ACC112 (cell line): ENCODE results near the gene KCNRG.
A peak's percentile ranks its signal among the peaks of the same experiment; 100 is the strongest.
"Not testable (repeated sequence)": the region's sequence is repeated elsewhere in the genome, so short reads cannot be mapped to it uniquely, and the experiment has no call there.

Source experiments
- H2AFZ ChIP-seq: fragments of 200-600 bp; sonication (generic); one replicate; pipeline ENCODE4 v1.6.0; 2017; ENCODE audit warnings: antibody characterized with exemption, low read length; ENCODE audit not compliant: unreplicated experiment
- H3K27ac ChIP-seq: fragments of 200-600 bp; sonication (generic); 2 replicates; pipeline ENCODE4 v1.5.1; 2014; ENCODE audit warnings: low read depth, mild to moderate bottlenecking, antibody characterized with exemption, low read length, moderate library complexity
- H3K27me3 ChIP-seq: fragments of 200-600 bp; sonication (generic); 2 replicates; pipeline ENCODE4 v1.6.1; 2014; ENCODE audit warnings: mild to moderate bottlenecking, antibody characterized with exemption, low read length, moderate library complexity, mixed read lengths; ENCODE audit not compliant: insufficient read depth
- H3K36me3 ChIP-seq: fragments of 200-600 bp; sonication (generic); 2 replicates; pipeline ENCODE4 v1.6.1; 2016; ENCODE audit warnings: mild to moderate bottlenecking, antibody characterized with exemption, low read length, moderate library complexity, mixed read lengths; ENCODE audit not compliant: insufficient read depth
- H3K4me1 ChIP-seq: fragments of 200-600 bp; sonication (generic); one replicate; pipeline ENCODE4 v1.6.1; 2016; ENCODE audit warnings: low read length, mixed read lengths; ENCODE audit not compliant: insufficient read depth, unreplicated experiment, control insufficient read depth
- H3K4me3 ChIP-seq: fragments of 200-600 bp; sonication (generic); 2 replicates; pipeline ENCODE4 v1.5.1; 2014; ENCODE audit warnings: mild to moderate bottlenecking, low read depth, low read length
- H3K79me2 ChIP-seq: fragments of 200-600 bp; sonication (generic); one replicate; pipeline ENCODE4 v1.6.0; 2016; ENCODE audit warnings: low read length; ENCODE audit not compliant: control insufficient read depth, unreplicated experiment, insufficient read depth

KCNRG gene, protein sequence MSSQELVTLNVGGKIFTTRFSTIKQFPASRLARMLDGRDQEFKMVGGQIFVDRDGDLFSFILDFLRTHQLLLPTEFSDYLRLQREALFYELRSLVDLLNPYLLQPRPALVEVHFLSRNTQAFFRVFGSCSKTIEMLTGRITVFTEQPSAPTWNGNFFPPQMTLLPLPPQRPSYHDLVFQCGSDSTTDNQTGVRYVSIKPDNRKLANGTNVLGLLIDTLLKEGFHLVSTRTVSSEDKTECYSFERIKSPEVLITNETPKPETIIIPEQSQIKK

DNA sequence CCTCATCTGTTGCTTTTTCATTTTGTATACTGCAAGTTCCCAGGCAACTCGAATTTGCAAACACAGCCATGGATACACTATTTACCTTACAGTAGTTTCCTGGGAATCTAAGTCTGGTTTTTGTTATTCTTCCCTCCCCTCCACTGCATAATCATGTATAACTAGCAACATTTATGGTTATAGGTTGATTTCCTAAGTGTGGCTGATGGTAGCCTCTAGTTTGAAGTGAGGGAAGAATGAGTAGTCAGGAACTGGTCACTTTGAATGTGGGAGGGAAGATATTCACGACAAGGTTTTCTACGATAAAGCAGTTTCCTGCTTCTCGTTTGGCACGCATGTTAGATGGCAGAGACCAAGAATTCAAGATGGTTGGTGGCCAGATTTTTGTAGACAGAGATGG is at the start of gene KCNRG:
TSS of gene KCNRG (plus strand) at position 187 of the 400 bp plus-strand sequence. CDS start at position 237, 50 bp downstream.
- peak within 1 kb of the TSS; percentile 25; the same call in 1 of the 2 replicates for H3K27ac ChIP-seq
- peaks cover 21% of the 10 kb centered on the region for H3K4me1 ChIP-seq
- no peak within 1 kb of the TSS for H3K4me3 ChIP-seq
- H2AFZ ChIP-seq = no peak within 1 kb of the TSS
- peaks cover 9% of the 10 kb centered on the region for H3K79me2 ChIP-seq
- H3K27me3 ChIP-seq = no peaks in the 10 kb centered on the region
- peaks cover 11% of the 10 kb centered on the region; the same call in 1 of the 2 replicates for H3K36me3 ChIP-seq

DNA sequence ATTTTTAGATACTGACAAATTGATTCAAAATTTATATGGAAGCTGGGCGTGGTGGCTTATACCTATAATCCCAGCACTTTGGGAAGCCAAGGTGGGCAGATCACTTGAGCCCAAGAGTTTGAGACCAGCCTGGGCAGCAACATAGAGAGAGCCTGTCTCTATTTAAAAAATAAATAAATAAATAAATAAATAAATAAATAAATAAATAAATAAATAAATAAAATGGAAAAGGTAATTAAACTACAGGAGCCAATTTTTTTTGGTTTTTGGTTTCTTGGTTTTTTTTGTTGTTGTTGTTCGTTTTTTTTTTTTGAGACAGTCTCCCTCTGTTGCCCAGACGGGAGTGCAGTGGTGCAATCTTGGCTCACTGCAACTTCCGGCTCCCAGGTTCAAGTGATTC is 47.8 kb upstream of the KCNRG start:
- H3K36me3 ChIP-seq = peaks cover 12% of the 10 kb centered on the region
- H3K27me3 ChIP-seq = no peaks in the 10 kb centered on the region
- H3K4me3 ChIP-seq = no peak overlapping the region
- no peaks in the 10 kb centered on the region for H3K4me1 ChIP-seq
- H3K79me2 ChIP-seq = no peaks in the 10 kb centered on the region
- no peak overlapping the region for H3K27ac ChIP-seq
- no peak overlapping the region for H2AFZ ChIP-seq

DNA sequence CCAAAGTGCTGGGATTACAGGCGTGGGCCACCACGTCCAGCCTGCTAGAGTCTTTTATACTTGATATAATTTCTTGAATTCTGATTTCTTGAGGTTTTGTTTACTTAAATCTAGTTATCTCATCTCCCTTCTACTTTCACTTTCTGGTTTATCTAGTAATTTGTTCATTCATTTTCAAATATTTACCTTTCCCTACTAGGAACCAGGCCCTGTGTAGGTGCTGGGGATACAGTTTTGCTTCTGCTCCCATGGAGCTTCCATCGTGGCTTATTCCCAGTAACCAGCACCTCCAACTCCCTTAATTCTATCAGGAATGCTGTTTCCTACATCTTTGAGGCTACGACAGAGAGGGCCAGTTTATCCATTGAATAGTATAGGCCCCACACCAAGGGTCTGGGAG is 42.5 kb upstream of the KCNRG start:
- Histone ChIP-seq H3K36me3 (no peaks in the 10 kb centered on the region), H3K27ac (no peak overlapping the region)

DNA sequence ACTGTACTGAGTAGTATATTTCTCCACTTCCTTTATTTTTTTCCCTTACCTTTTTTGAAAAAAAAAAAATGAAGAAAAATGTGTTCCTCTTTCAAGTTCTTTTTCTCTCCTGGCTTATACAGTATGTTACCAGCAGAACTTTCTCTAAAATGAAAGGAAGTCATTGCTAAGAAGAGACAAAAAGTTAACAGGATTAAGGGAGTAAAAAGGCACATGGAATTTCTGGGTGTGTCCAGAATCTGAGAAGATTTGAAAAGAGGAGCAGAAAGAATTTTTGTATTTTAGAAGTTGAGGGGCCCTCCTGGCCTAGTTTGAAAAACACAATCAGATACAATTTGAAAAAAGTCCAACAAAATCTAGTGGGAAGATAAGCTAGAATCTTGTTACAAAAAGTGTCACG is 39.4 kb upstream of the KCNRG start:
- Histone ChIP-seq H3K27ac (no peak overlapping the region), H3K27me3 (no peaks in the 10 kb centered on the region), H3K79me2 (no peaks in the 10 kb centered on the region), H2AFZ (no peak overlapping the region), H3K4me1 (no peaks in the 10 kb centered on the region), H3K36me3 (no peaks in the 10 kb centered on the region), H3K4me3 (no peak overlapping the region)

More for the DNA sequence above, 42.5 kb upstream of the KCNRG start:
- no peaks in the 10 kb centered on the region for H3K79me2 ChIP-seq
- no peaks in the 10 kb centered on the region for H3K27me3 ChIP-seq
- H2AFZ ChIP-seq = no peak overlapping the region
- no peaks in the 10 kb centered on the region for H3K4me1 ChIP-seq
- no peak overlapping the region for H3K4me3 ChIP-seq

DNA sequence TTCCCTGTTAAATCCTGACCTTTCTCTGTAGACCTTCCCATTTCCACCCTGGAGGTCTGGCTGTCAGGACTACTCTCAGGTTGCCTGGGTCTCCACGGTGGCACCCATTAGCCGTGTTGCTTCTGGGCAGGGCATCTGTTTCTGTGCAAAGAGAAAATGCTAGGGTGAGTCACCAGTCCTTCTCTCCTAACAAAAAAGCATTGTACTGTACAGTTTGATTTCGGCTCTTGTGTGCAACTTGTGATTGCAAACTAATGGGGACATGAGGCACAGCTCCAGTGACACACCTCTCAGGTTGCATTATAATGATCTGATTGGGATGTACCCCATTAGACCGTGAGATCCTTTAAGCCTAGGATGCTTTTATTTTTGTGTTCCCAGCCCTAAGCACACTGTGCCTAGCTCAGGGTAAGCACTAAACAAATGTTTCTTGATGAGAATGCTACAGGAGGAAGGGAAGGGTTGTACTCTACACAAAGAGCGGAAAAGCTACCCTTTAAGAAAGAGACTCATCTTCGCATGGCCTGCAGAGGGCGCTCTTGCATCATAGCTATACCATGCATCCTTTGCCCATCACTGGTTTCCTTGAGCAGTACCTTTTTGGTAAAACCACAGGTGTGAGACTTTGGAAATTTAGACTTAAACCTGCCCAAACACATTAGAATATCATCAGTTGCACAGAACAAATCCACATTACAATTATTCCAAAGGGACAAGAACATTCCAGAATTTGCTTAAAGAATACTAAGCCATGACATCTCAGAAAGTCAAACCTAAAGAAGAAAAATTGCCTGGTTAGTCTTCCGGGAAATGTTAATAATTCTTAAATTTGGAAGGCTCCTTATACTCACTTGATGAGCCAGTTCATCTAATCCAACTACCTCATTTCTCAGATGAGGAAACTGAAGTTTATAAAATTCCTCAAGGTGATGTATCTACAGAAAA is 38.7 kb upstream of the KCNRG start:
- Histone ChIP-seq H3K79me2 (no peaks in the 10 kb centered on the region), H2AFZ (no peak overlapping the region), H3K4me1 (no peaks in the 10 kb centered on the region), H3K27me3 (no peaks in the 10 kb centered on the region), H3K4me3 (no peak overlapping the region), H3K27ac (no peak overlapping the region), H3K36me3 (no peaks in the 10 kb centered on the region)

DNA sequence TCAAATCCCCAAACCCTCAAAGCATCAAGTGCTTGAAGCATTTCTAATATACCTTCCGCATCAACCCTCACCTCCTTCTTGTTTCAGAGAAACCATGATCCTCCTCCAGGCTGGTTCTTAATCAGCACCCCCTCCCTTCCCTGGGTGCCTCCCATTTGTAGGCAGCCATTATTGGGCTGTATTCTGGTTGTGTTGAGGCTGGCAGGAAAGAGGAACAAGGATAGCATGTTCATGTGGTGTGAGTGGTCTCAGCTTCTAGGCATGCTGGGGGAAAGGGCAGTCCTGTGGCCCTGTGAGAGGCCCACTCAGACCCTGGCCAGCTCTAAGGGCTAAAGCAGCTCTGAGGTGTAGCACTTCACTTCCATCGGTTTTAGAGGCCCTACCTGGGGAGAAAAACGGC is 37.3 kb upstream of the KCNRG start:
- H3K27me3 ChIP-seq = no peaks in the 10 kb centered on the region
- H3K4me1 ChIP-seq = no peaks in the 10 kb centered on the region
- no peaks in the 10 kb centered on the region for H3K36me3 ChIP-seq
- no peak overlapping the region for H2AFZ ChIP-seq
- H3K27ac ChIP-seq = no peak overlapping the region
- H3K4me3 ChIP-seq = no peak overlapping the region
- H3K79me2 ChIP-seq = no peaks in the 10 kb centered on the region

DNA sequence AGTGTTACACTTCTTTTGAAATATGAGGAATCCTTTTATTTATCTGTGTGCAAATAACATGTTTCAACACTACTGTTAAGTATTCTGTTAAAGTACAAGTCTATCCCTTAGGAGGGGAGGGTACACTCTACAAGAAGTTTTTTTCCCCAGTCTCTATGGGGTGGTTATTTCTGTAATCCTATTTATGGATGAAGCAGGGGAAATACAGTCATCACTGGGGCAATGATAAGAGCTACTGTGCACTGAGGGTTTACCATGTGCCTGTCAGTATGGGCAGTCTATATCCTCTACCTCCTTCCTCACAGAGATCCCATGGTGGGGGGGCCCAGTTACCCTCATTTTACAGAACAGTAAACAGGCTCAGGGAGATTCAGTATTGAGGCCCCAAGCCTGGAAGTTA is 35.0 kb upstream of the KCNRG start:
- Histone ChIP-seq H3K27me3 (no peaks in the 10 kb centered on the region), H3K4me3 (no peak overlapping the region), H3K79me2 (no peaks in the 10 kb centered on the region), H3K36me3 (no peaks in the 10 kb centered on the region), H2AFZ (no peak overlapping the region), H3K27ac (no peak overlapping the region), H3K4me1 (no peaks in the 10 kb centered on the region)

DNA sequence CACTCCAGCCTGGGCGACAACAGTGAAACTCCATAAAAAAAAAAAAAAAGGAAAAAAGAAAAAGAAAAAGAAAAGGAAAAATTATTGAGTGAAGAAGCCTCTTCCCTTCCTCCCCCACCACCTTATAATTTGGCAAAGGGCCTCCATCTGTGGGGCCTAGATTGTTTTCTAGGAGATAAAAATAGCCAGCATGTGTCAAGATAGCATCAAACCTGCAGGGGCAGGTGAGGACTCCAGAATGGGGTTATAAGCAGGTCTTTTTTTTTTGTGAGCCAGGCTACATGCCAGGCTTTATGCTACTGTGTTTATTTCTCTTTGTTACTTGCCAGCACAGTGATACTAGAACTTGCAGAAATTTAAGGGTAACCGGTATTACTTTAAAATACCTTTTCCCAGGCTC is 30.1 kb upstream of the KCNRG start:
- H3K4me1 ChIP-seq = no peaks in the 10 kb centered on the region
- no peaks in the 10 kb centered on the region for H3K27me3 ChIP-seq
- no peak overlapping the region for H3K4me3 ChIP-seq
- H3K36me3 ChIP-seq = no peaks in the 10 kb centered on the region
- no peak overlapping the region for H2AFZ ChIP-seq
- no peak overlapping the region for H3K27ac ChIP-seq
- H3K79me2 ChIP-seq = no peaks in the 10 kb centered on the region

DNA sequence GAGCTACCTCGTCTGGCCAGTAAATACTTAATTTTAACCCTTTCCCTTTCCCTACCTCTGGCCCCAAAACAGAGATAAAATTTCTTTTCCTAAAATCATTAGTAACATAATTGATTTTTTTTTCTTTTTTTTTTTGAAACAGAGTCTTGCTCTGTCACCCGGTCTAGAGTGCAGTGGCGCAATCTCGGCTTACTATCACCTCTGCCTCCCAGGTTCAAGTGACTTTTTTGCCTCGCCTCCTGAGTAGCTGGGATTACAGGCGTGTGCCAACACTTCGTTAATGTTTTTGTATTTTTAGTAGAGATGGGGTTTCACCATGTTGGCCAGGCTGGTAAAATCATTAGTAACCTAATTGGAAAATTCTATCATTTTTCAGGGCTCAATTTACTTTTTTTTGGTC is 28.8 kb upstream of the KCNRG start:
- H3K4me1 ChIP-seq = no peaks in the 10 kb centered on the region
- no peaks in the 10 kb centered on the region for H3K36me3 ChIP-seq
- H3K27me3 ChIP-seq = no peaks in the 10 kb centered on the region
- no peak overlapping the region for H3K27ac ChIP-seq
- H2AFZ ChIP-seq = no peak overlapping the region
- H3K79me2 ChIP-seq = no peaks in the 10 kb centered on the region
- no peak overlapping the region for H3K4me3 ChIP-seq

DNA sequence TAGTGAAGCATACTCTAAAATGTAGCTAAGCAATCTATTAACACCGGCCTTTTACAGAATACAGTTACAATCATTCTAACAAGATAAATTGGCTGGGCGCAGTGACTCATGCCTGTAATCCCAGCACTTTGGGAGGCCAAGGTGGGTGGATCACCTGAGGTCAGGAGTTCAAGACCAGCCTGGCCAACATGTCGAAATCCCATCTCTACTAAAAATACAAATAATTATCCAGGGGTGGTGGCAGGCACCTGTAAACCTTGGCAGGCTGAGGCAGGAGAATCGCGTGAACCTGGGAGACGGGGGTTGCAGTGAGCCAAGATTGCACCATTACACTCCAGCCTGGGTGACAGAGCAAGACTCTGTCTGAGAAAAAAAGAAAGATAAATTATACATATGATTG is 24.6 kb upstream of the KCNRG start:
- H3K36me3 ChIP-seq, H2AFZ ChIP-seq, H3K27ac ChIP-seq, H3K79me2 ChIP-seq, H3K4me1 ChIP-seq, H3K4me3 ChIP-seq, H3K27me3 ChIP-seq: not testable (repeated sequence)

DNA sequence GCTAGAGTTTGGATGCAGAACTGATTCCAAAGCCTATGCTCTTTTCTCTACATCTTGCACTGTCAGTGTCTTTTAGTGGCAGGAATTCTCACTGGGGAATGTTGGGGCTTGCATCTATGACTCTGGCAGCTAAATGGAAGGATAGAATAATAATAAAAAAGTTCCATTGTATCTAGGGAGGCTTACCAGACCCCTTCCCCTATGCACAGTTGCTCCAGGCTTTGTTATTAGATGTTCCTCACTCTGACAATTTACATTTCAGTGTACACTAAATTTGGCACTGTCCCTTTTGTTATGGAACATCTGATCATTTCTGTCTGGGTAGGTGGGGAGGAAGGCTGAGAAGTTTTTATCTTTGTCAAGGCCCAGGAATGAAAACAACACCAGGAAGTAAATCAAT is 22.1 kb upstream of the KCNRG start:
- peaks cover 4% of the 10 kb centered on the region; the same call in 1 of the 2 replicates for H3K36me3 ChIP-seq
- no peak overlapping the region for H2AFZ ChIP-seq
- no peak overlapping the region for H3K27ac ChIP-seq
- H3K4me3 ChIP-seq = no peak overlapping the region
- H3K4me1 ChIP-seq = peaks cover 6% of the 10 kb centered on the region
- H3K27me3 ChIP-seq = no peaks in the 10 kb centered on the region
- peaks cover 5% of the 10 kb centered on the region for H3K79me2 ChIP-seq
